Spinal cord (tissue), 10 donors: ENCODE results near the gene KCNQ1. TPM values are rescaled to one million over a fixed set of nuclear protein-coding genes. Genes with fewer than 3 reads are reported as not detected.
A peak's percentile ranks its signal among the peaks of the same experiment; 100 is the strongest.

Source experiments
- DNase-seq, 6 donors: peaks; one replicate each; pipeline versions ENCODE4 v3.0.0 to v3.0.0-alpha.2; 2013 to 2015; ENCODE audit warnings: low spot score in 6 of 6, low read depth in 4 of 6
- H3K27ac ChIP-seq: one replicate; pipeline ENCODE4 v1.5.1; 2013; ENCODE audit warnings: low read depth, low read length, control low read depth
- H3K27me3 ChIP-seq: one replicate; pipeline ENCODE4 v1.6.1; 2013; ENCODE audit warnings: low read length; ENCODE audit not compliant: control insufficient read depth, insufficient read depth
- H3K36me3 ChIP-seq: one replicate; pipeline ENCODE4 v1.6.1; 2013; ENCODE audit warnings: low read length; ENCODE audit not compliant: control insufficient read depth, insufficient read depth
- H3K4me1 ChIP-seq: one replicate; pipeline ENCODE4 v1.6.1; 2013; ENCODE audit warnings: low read length; ENCODE audit not compliant: control insufficient read depth, insufficient read depth
- H3K4me3 ChIP-seq: one replicate; pipeline ENCODE4 v1.5.1; 2013; ENCODE audit warnings: low read depth, low read length, control low read depth
- H3K9me3 ChIP-seq: one replicate; pipeline ENCODE4 v1.6.1; 2013; ENCODE audit warnings: low read length; ENCODE audit not compliant: control insufficient read depth, insufficient read depth
- WGBS: methylation state at CpG from one replicate; pipeline ENCODE4 v1.1.5; 2013; ENCODE audit warnings: missing lambda C conversion rate; ENCODE audit not compliant: insufficient coverage; 5-methylcytosine and 5-hydroxymethylcytosine counted together
- polyA plus RNA-seq, 2 donors: library from polyadenylated mRNA; unstranded; fragments of 120-200 nt; gene quantifications; one replicate each; pipeline ENCODE4 v1.2.1, GENCODE V29; 2013; ENCODE audit not compliant: insufficient read length in 2 of 2
- total RNA-seq, 2 donors: library from RNA; depleted of rRNA in 1 of 2; stranded (reverse); fragments of 120-200 nt in 1 of 2; fragments of >200 nt in 1 of 2; gene quantifications; one replicate each; pipeline versions ENCODE4 v1.2.3 to v1.2.4, GENCODE V29; 2013 to 2014
- donor health status: healthy.

Gene KCNQ1
- total and polyA plus RNA-seq, 4 donors: 0.83 to 3.1 (median 2.1) TPM

- no peak overlapping the region for H3K4me3 ChIP-seq
- H3K4me1 ChIP-seq: peaks cover 18% of the 10 kb centered on the region
- H3K27ac ChIP-seq: no peak overlapping the region
- DNase-seq: peak in 3 of 6 donors; percentile 35 to 60 (median 52)
- H3K36me3 ChIP-seq: no peaks in the 10 kb centered on the region
- no peaks in the 10 kb centered on the region for H3K27me3 ChIP-seq
- 61% methylated on average over 27 of the region's 36 CpGs for WGBS
- H3K9me3 ChIP-seq: peaks cover 3% of the 10 kb centered on the region
These were observed 105.2 kb downstream of the KCNQ1 start for GRCh38 chr11:2549876-2550605.

GRCh38 chr11:2550606-2550970, 105.8 kb downstream of the KCNQ1 start:
- H3K4me3 ChIP-seq: no peak overlapping the region
- H3K4me1 ChIP-seq: peaks cover 18% of the 10 kb centered on the region
- no peak for DNase-seq
- 74% methylated on average over 8 of the region's 8 CpGs for WGBS
- H3K27me3 ChIP-seq: no peaks in the 10 kb centered on the region
- H3K9me3 ChIP-seq: peaks cover 3% of the 10 kb centered on the region
- no peaks in the 10 kb centered on the region for H3K36me3 ChIP-seq
- no peak overlapping the region for H3K27ac ChIP-seq

GRCh38 chr11:2551131-2551530, 106.3 kb downstream of the KCNQ1 start:
- H3K9me3 ChIP-seq: peaks cover 3% of the 10 kb centered on the region
- H3K4me1 ChIP-seq: peaks cover 18% of the 10 kb centered on the region
- no peak overlapping the region for H3K27ac ChIP-seq
- WGBS: 87% methylated on average over 11 of the region's 12 CpGs
- H3K36me3 ChIP-seq: no peaks in the 10 kb centered on the region
- no peaks in the 10 kb centered on the region for H3K27me3 ChIP-seq
- no peak overlapping the region for H3K4me3 ChIP-seq
- no peak for DNase-seq

DNA sequence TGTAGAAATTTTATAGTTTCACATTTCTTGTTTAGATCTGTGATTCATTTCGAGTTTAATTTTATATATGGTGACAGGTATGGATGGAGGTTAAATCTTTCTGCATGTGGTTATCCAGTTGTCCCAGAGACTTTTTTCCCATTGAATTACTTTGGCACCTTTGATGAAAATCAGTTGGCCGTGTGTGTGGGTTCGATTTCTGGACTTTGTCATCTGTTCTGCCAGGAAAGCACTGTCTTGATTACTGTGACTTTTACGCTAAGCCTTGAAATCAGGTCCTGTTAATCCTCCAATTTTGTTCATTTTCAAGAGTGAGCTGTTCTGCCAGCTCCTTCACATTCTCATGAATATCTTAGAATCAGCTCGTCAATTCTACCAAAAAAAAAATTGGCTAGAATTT, 107.4 kb downstream of the KCNQ1 start:
- Histone ChIP-seq H3K4me3 (no peak overlapping the region), H3K36me3 (no peaks in the 10 kb centered on the region), H3K27ac (no peak overlapping the region), H3K27me3 (no peaks in the 10 kb centered on the region), H3K9me3 (peaks cover 3% of the 10 kb centered on the region), H3K4me1 (peaks cover 18% of the 10 kb centered on the region)
- WGBS: 92% methylated on average over 4 of the region's 5 CpGs
- DNase-seq: no peak

- no peak overlapping the region for H3K4me3 ChIP-seq
- no CpG with 5 or more reads among the region's 2 CpGs for WGBS
- no peak for DNase-seq
- H3K27me3 ChIP-seq: no peaks in the 10 kb centered on the region
- H3K36me3 ChIP-seq: no peaks in the 10 kb centered on the region
- H3K9me3 ChIP-seq: peaks cover 3% of the 10 kb centered on the region
- no peak overlapping the region for H3K27ac ChIP-seq
- peaks cover 18% of the 10 kb centered on the region for H3K4me1 ChIP-seq
These were observed 108.4 kb downstream of the KCNQ1 start for GRCh38 chr11:2553198-2553597.

DNA sequence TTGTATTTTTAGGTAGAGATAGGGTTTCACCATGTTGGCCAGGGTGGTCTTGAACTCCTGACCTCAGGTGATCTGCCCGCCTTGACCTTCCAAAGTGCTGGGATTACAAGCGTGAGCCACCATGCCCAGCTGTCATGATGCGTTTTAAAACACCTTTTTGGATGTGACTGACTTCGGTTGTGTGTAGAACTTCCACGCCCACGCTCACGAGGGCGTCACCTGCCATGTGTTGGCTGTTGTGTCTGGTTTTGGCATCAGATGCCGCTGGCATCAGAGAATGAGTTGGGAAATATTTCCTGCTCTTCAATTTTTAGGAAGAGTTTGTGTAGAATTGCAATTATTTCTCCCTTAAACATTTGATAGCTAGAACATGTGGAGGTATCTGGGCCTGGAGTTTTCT, 109.1 kb downstream of the KCNQ1 start:
- 96% methylated on average over 8 of the region's 9 CpGs for WGBS
- H3K27ac ChIP-seq: no peak overlapping the region

GRCh38 chr11:2554338-2555207, 109.8 kb downstream of the KCNQ1 start:
- H3K27ac ChIP-seq: no peak overlapping the region
- no peaks in the 10 kb centered on the region for H3K27me3 ChIP-seq
- H3K9me3 ChIP-seq: peaks cover 3% of the 10 kb centered on the region
- WGBS: 85% methylated on average over 13 of the region's 16 CpGs
- H3K4me1 ChIP-seq: peaks cover 13% of the 10 kb centered on the region
- no peak overlapping the region for H3K4me3 ChIP-seq
- H3K36me3 ChIP-seq: no peaks in the 10 kb centered on the region
- DNase-seq: no peak

More for the DNA sequence above, 109.1 kb downstream of the KCNQ1 start:
- no peaks in the 10 kb centered on the region for H3K36me3 ChIP-seq
- H3K27me3 ChIP-seq: no peaks in the 10 kb centered on the region
- DNase-seq: no peak
- peaks cover 3% of the 10 kb centered on the region for H3K9me3 ChIP-seq
- no peak overlapping the region for H3K4me3 ChIP-seq
- peaks cover 18% of the 10 kb centered on the region for H3K4me1 ChIP-seq

- DNase-seq: no peak
- no peaks in the 10 kb centered on the region for H3K36me3 ChIP-seq
- no peak overlapping the region for H3K27ac ChIP-seq
- peaks cover 10% of the 10 kb centered on the region for H3K4me1 ChIP-seq
- H3K27me3 ChIP-seq: no peaks in the 10 kb centered on the region
- no peak overlapping the region for H3K4me3 ChIP-seq
- WGBS: 78% methylated on average over 10 of the region's 11 CpGs
- H3K9me3 ChIP-seq: peaks cover 3% of the 10 kb centered on the region
These were observed 110.5 kb downstream of the KCNQ1 start for GRCh38 chr11:2555336-2555735.

DNA sequence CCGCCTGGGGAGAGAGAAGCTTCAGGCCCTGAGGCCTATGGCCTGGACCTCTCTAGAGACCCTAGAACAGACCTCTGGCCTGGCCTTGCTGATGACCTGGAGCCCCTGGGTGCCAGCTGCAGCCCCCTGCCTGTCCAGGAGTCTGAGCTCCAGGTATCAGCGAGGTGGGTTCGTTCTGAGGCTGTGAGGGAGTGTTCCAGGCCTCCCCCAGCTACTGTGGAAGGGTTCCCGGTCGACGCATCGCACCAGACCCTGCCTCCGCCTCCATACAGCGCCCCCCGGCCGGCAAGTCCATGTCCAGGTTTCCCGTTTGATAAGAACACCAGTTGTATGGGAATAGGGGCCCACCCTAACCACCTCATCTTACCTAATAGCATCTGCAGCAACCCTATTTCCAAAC, 111.1 kb downstream of the KCNQ1 start:
- Histone ChIP-seq H3K27me3 (no peaks in the 10 kb centered on the region), H3K9me3 (peaks cover 3% of the 10 kb centered on the region), H3K36me3 (no peaks in the 10 kb centered on the region), H3K4me1 (peaks cover 4% of the 10 kb centered on the region), H3K4me3 (no peak overlapping the region), H3K27ac (no peak overlapping the region)
- no peak for DNase-seq
- 86% methylated on average over 7 of the region's 12 CpGs for WGBS
